B cell (primary cell): ENCODE measurements around the gene FGFR1OP2. TPM values are rescaled to one million over a fixed set of nuclear protein-coding genes. Genes with fewer than 3 reads are reported as not detected.
A peak's percentile ranks its signal among the peaks of the same experiment; 100 is the strongest.

Experiments
- ATAC-seq: fragments of 200-7000 bp; cut with Tn5 transposase; one replicate; pipeline ENCODE4 v1.10.0; 2021; ENCODE audit warnings: low read depth, mild to moderate bottlenecking, moderate number of reproducible peaks, moderate library complexity
- CTCF ChIA-PET: fragments of 350-600 bp; sonication (Branson Sonifier 250); formaldehyde crosslinking; loops from one replicate; lab custom pipeline; 2021; ENCODE audit warnings: antibody characterized with exemption, inconsistent platforms; lab: Charles Lee
- POLR2A ChIA-PET: fragments of 350-600 bp; sonication (Branson Sonifier 250); formaldehyde crosslinking; loops from one replicate; lab custom pipeline; 2021; ENCODE audit warnings: antibody characterized with exemption; lab: Charles Lee
- DNase-seq: peaks from one replicate; pipeline ENCODE4 v3.0.0; 2013
- H2AFZ ChIP-seq: 2 replicates; pipeline ENCODE4 v1.6.1; 2012; ENCODE audit warnings: mild to moderate bottlenecking, low read depth, low read length; ENCODE audit not compliant: insufficient read depth, poor library complexity, severe bottlenecking
- H3K27ac ChIP-seq, 2 donors: 1 replicate in 1 of 2; 2 replicates in 1 of 2; pipeline ENCODE4 v1.5.1; 2012 to 2013; ENCODE audit warnings: low read length in 2 of 2, mild to moderate bottlenecking in 2 of 2, moderate library complexity in 1 of 2
- H3K27me3 ChIP-seq, 4 experiments: fragments of 200-600 bp in 1 of 4; sonication (generic) in 1 of 4; replicated peaks in 1 of 4; 1 replicate in 2 of 4; 2 replicates in 2 of 4; pipeline versions ENCODE4 v1.6.1 to v1.7.0; 2013 to 2016; ENCODE audit warnings: low read length in 3 of 4, mild to moderate bottlenecking in 2 of 4, mixed read lengths in 1 of 4, moderate library complexity in 1 of 4; ENCODE audit not compliant: insufficient read depth in 4 of 4, control insufficient read depth in 3 of 4; ENCODE audit errors: control extremely low read depth in 1 of 4
- H3K36me3 ChIP-seq, 2 experiments: replicated peaks in 1 of 2; 1 replicate in 1 of 2; 2 replicates in 1 of 2; pipeline versions ENCODE4 v1.6.1 to v1.7.1; 2013; ENCODE audit warnings: low read length in 1 of 2; ENCODE audit not compliant: insufficient read depth in 2 of 2, control insufficient read depth in 1 of 2; ENCODE audit errors: control extremely low read depth in 1 of 2, extremely low read depth in 1 of 2
- H3K4me1 ChIP-seq, 2 donors: fragments of 200-600 bp in 1 of 2; sonication (generic) in 1 of 2; 1 replicate in 1 of 2; 2 replicates in 1 of 2; pipeline versions ENCODE4 v1.5.1 to v1.6.1; 2013 to 2017; ENCODE audit warnings: low read length in 2 of 2; ENCODE audit not compliant: control insufficient read depth in 2 of 2, insufficient read depth in 2 of 2
- H3K4me2 ChIP-seq: replicated peaks from 2 replicates; pipeline ENCODE3; 2012; ENCODE audit warnings: mild to moderate bottlenecking, low read depth, low read length; ENCODE audit not compliant: poor library complexity, severe bottlenecking
- H3K4me3 ChIP-seq, 5 experiments: fragments of 200-600 bp in 1 of 5; sonication (generic) in 1 of 5; 1 replicate in 3 of 5; 2 replicates in 2 of 5; pipeline versions ENCODE4 v1.5.1 to v1.7.0; 2011 to 2016; ENCODE audit warnings: low read length in 4 of 5, mild to moderate bottlenecking in 4 of 5, low read depth in 2 of 5, control low read depth in 1 of 5, moderate library complexity in 1 of 5; ENCODE audit not compliant: insufficient read depth in 1 of 5; ENCODE audit errors: control extremely low read depth in 1 of 5, extremely low read depth in 1 of 5
- H3K79me2 ChIP-seq: fragments of 200-600 bp; sonication (generic); one replicate; pipeline ENCODE4 v1.6.0; 2016; ENCODE audit warnings: low read length; ENCODE audit not compliant: control insufficient read depth, insufficient read depth
- H3K9ac ChIP-seq: fragments of 200-600 bp; sonication (generic); 2 replicates; pipeline ENCODE4 v1.6.1; 2017; ENCODE audit warnings: mild to moderate bottlenecking, low read length, moderate library complexity
- H3K9me3 ChIP-seq, 3 donors: one replicate each; pipeline versions ENCODE4 v1.6.1 to v1.7.1; 2013; ENCODE audit warnings: low read length in 2 of 3; ENCODE audit not compliant: control insufficient read depth in 2 of 3, insufficient read depth in 1 of 3; ENCODE audit errors: control extremely low read depth in 1 of 3
- H4K20me1 ChIP-seq: 2 replicates; pipeline ENCODE4 v1.6.0; 2012; ENCODE audit warnings: mild to moderate bottlenecking, low read length; ENCODE audit not compliant: insufficient read depth, control insufficient read depth, poor library complexity, severe bottlenecking
- H3K27ac Mint-ChIP-seq: one replicate; pipeline ENCODE4 v1.8.0; 2021; ENCODE audit warnings: mixed read lengths
- H3K27me3 Mint-ChIP-seq: one replicate; pipeline ENCODE4 v1.8.0; 2021; ENCODE audit warnings: mixed read lengths
- H3K4me1 Mint-ChIP-seq: one replicate; pipeline ENCODE4 v1.8.0; 2021; ENCODE audit warnings: mixed read lengths
- H3K4me3 Mint-ChIP-seq: one replicate; pipeline ENCODE4 v1.8.0; 2021; ENCODE audit warnings: mixed read lengths
- H3K9me3 Mint-ChIP-seq: one replicate; pipeline ENCODE4 v1.8.0; 2022; ENCODE audit warnings: mixed read lengths; ENCODE audit not compliant: insufficient read depth
- CTCF ChIP-seq: fragments of 200-600 bp; IDR thresholded peaks from one replicate; pipeline ENCODE4 v1.8.0; 2022; ENCODE audit warnings: antibody characterized with exemption, mild to moderate bottlenecking
- EZH2 ChIP-seq: IDR thresholded peaks from 2 replicates; pipeline ENCODE4 v1.6.1; 2012; ENCODE audit warnings: borderline replicate concordance, low read depth, mild to moderate bottlenecking, moderate library complexity, low read length; ENCODE audit not compliant: insufficient read depth, poor library complexity, severe bottlenecking
- WGBS: methylation state at CpG from one replicate; pipeline ENCODE4 v1.1.5; 2013; ENCODE audit warnings: missing lambda C conversion rate; ENCODE audit not compliant: insufficient coverage; 5-methylcytosine and 5-hydroxymethylcytosine counted together
- intact Hi-C: fragments of 100-400 bp; cut with micrococcal nuclease; formaldehyde crosslinking; loops from one replicate; pipeline ENCODE4 v1.10.0; 2022
- polyA plus RNA-seq: library from polyadenylated mRNA; depleted of rRNA; stranded (reverse); fragments of >200 nt; gene quantifications from 2 replicates; pipeline ENCODE4 v1.2.3, GENCODE V29; 2012
- total RNA-seq, 2 donors: library from RNA; stranded (reverse); fragments of 120-200 nt in 1 of 2; gene quantifications; 1 replicate in 1 of 2; 2 replicates in 1 of 2; pipeline versions ENCODE4 v1.2.3 to v1.2.4, GENCODE V29; 2013 to 2022

FGFR1OP2 gene
- total and polyA plus RNA-seq, 2 donors (not counting 1 experiment from before 2014, with no cell fraction given): 22.3 to 64.3 TPM

- H3K4me2 ChIP-seq: peak overlapping the region; percentile 80
- DNase-seq (no peak), ATAC-seq (no peak)
- CTCF ChIA-PET: interaction anchor here (0.7 to 5.4 kb wide), 9 partner anchors 8 to 294 kb away, joined by 3 to 103 read pairs (median 11); partner anchors contain the start of genes ITPR2 and MED21
- no peaks in the 10 kb centered on the region for H3K9me3 ChIP-seq
- H3K27me3 ChIP-seq: no peaks in the 10 kb centered on the region
- no peaks in the 10 kb centered on the region for H3K9me3 Mint-ChIP-seq
- peaks cover 55% of the 10 kb centered on the region for H3K4me1 Mint-ChIP-seq
- TF ChIP-seq EZH2: no peak
- TF ChIP-seq CTCF: no peak
- no peak overlapping the region for H2AFZ ChIP-seq
- H3K27ac Mint-ChIP-seq: no peak overlapping the region
- H3K4me3 Mint-ChIP-seq: peak overlapping the region; percentile 96
- H3K27ac ChIP-seq: no peak overlapping the region
- H3K4me1 ChIP-seq: peaks cover 26 to 32% of the 10 kb centered on the region in 2 donors
- intact Hi-C loops: loop anchor here (5.0 to 10.0 kb wide), 5 partner anchors 41 to 891 kb away; partner anchors contain the start of genes MRPS35 and PPFIBP1
- WGBS: 100% methylated on average over 1 of the region's 5 CpGs
- POLR2A ChIA-PET: interaction anchor here (1.7 kb wide), 1 partner anchor 10 kb away, joined by 6 read pairs; the partner anchor contains the start of gene MED21
- H3K36me3 ChIP-seq: no peaks in the 10 kb centered on the region
- no peak overlapping the region for H3K9ac ChIP-seq
- no peaks in the 10 kb centered on the region for H3K27me3 Mint-ChIP-seq
- no peaks in the 10 kb centered on the region for H4K20me1 ChIP-seq
- H3K4me3 ChIP-seq: no peak overlapping the region
- peaks cover 43% of the 10 kb centered on the region for H3K79me2 ChIP-seq
These were observed 74.6 kb downstream of the FGFR1OP2 start for GRCh38 chr12:27012982-27013255.

GRCh38 chr12:27013611-27014084 lies 75.4 kb downstream of the FGFR1OP2 start:
- H3K27ac ChIP-seq: peak overlapping the region; percentile 68 to 90
- ATAC-seq: peak; percentile 22
- ChIA-PET POLR2A (interaction anchor here (0.7 to 1.2 kb wide), 4 partner anchors 9 to 1629 kb away, joined by 3 to 6 read pairs (median 4); partner anchors contain the start of genes MED21 and STK38L), CTCF (interaction anchor here (0.8 to 5.4 kb wide), 13 partner anchors 10 to 293 kb away, joined by 3 to 103 read pairs (median 11); partner anchors contain the start of genes ITPR2 and MED21)
- H3K36me3 ChIP-seq: no peaks in the 10 kb centered on the region
- intact Hi-C loops: loop anchor here (1.0 to 10.0 kb wide), 10 partner anchors 9 to 891 kb away; partner anchors contain the start of genes FGFR1OP2, ITPR2, MED21 and MRPS35
- H2AFZ ChIP-seq: peak overlapping the region; percentile 84
- no peak for DNase-seq
- H3K9ac ChIP-seq: peak overlapping the region; percentile 73
- Mint-ChIP-seq H3K27me3 (no peaks in the 10 kb centered on the region), H3K9me3 (no peaks in the 10 kb centered on the region), H3K27ac (peak overlapping the region; percentile 96), H3K4me1 (peaks cover 47% of the 10 kb centered on the region), H3K4me3 (peak overlapping the region; percentile 96)
- H3K4me2 ChIP-seq: peak overlapping the region; percentile 80
- peaks cover 38% of the 10 kb centered on the region for H3K79me2 ChIP-seq
- H4K20me1 ChIP-seq: no peaks in the 10 kb centered on the region
- TF ChIP-seq CTCF: no peak
- TF ChIP-seq EZH2: no peak
- H3K4me3 ChIP-seq: peak overlapping the region; percentile 78 to 86 (median 83)
- no peaks in the 10 kb centered on the region for H3K27me3 ChIP-seq
- 1% methylated on average over 10 of the region's 13 CpGs for WGBS
- peaks cover 24 to 25% of the 10 kb centered on the region in 2 donors for H3K4me1 ChIP-seq
- no peaks in the 10 kb centered on the region for H3K9me3 ChIP-seq
